Endothelial cell of umbilical vein (primary cell): ENCODE results near the gene SPINT1. TPM values are rescaled to one million over a fixed set of nuclear protein-coding genes. Genes with fewer than 3 reads are reported as not detected.

Experiments used
- BruUV-seq: library from RNA; stranded (reverse); fragments of 400-500 nt; replicated peaks from 2 replicates; lab custom pipeline; 2021; lab: Mats Ljungman, UMichigan
- CTCF ChIA-PET: fragments of 300-600, 350-600 bp; sonication (Branson Sonifier 250); formaldehyde crosslinking; loops from one replicate; lab custom pipeline; 2021; ENCODE audit warnings: antibody characterized with exemption, inconsistent platforms; lab: Charles Lee
- POLR2A ChIA-PET: fragments of 300-600, 350-600 bp; sonication (Branson Sonifier 250); formaldehyde crosslinking; loops from one replicate; lab custom pipeline; 2021; ENCODE audit warnings: antibody characterized with exemption, inconsistent platforms; lab: Charles Lee
- DNase-seq: peaks from one replicate; pipeline ENCODE4 v3.0.0-alpha.2; 2011; ENCODE audit warnings: low read depth, low spot score
- FAIRE-seq: peaks from 2 replicates; lab custom pipeline; 2011; peaks lifted over from hg19 to GRCh38; lab: Jason Lieb, UNC
- H2AFZ ChIP-seq: 2 replicates; pipeline ENCODE4 v1.6.0; 2012; ENCODE audit warnings: low read depth, low read length, control low read depth, inconsistent platforms
- H3K27ac ChIP-seq: 2 replicates; pipeline ENCODE4 v1.5.1; 2011; ENCODE audit warnings: low read depth, mild to moderate bottlenecking, control low read depth, low read length, moderate library complexity; ENCODE audit not compliant: insufficient read depth
- H3K27me3 ChIP-seq, 2 experiments: 2 replicates each; pipeline versions ENCODE4 v1.6.0 to v1.6.1; 2011; ENCODE audit warnings: low read length in 2 of 2, mixed read lengths in 1 of 2; ENCODE audit not compliant: control insufficient read depth in 2 of 2, insufficient read depth in 2 of 2
- H3K36me3 ChIP-seq, 2 experiments: 2 replicates in 1 of 2; 3 replicates in 1 of 2; pipeline ENCODE4 v1.5.1; 2011; ENCODE audit warnings: low read length in 2 of 2, mild to moderate bottlenecking in 1 of 2, moderate library complexity in 1 of 2; ENCODE audit not compliant: control insufficient read depth in 2 of 2, insufficient read depth in 2 of 2; ENCODE audit errors: extremely low read depth in 1 of 2
- H3K4me1 ChIP-seq: 3 replicates; pipeline ENCODE4 v1.5.1; 2011; ENCODE audit warnings: mild to moderate bottlenecking, low read length; ENCODE audit not compliant: control insufficient read depth, insufficient read depth; ENCODE audit errors: extremely low read depth
- H3K4me2 ChIP-seq: 2 replicates; pipeline ENCODE4 v1.6.1; 2011; ENCODE audit warnings: low read length, control low read depth, mixed read lengths; ENCODE audit not compliant: insufficient read depth
- H3K4me3 ChIP-seq, 3 experiments: fragments of 200-600 bp in 1 of 3; sonication (generic), shearing (Covaris generic) in 1 of 3; replicated peaks in 1 of 3; 2 replicates each; pipeline ENCODE4 v1.5.1; 2011 to 2016; ENCODE audit warnings: control low read depth in 3 of 3, low read length in 3 of 3, mild to moderate bottlenecking in 2 of 3, inconsistent platforms in 1 of 3, low read depth in 1 of 3, moderate library complexity in 1 of 3; ENCODE audit not compliant: insufficient read depth in 1 of 3
- H3K79me2 ChIP-seq: 2 replicates; pipeline ENCODE4 v1.6.0; 2012; ENCODE audit warnings: low read length, inconsistent platforms; ENCODE audit not compliant: control insufficient read depth, insufficient read depth
- H3K9ac ChIP-seq: replicated peaks from 2 replicates; pipeline ENCODE3; 2011; ENCODE audit warnings: low read length, control low read depth; ENCODE audit not compliant: insufficient read depth; ENCODE audit errors: extremely low read depth
- H3K9me1 ChIP-seq: replicated peaks from 3 replicates; pipeline ENCODE4 v1.6.0; 2011; ENCODE audit warnings: mild to moderate bottlenecking, low read length; ENCODE audit not compliant: control insufficient read depth, insufficient read depth; ENCODE audit errors: extremely low read depth
- H3K9me3 ChIP-seq: replicated peaks from 2 replicates; pipeline ENCODE4 v1.5.1; 2012; ENCODE audit warnings: low read length, inconsistent platforms; ENCODE audit not compliant: control insufficient read depth, insufficient read depth
- H4K20me1 ChIP-seq: replicated peaks from 2 replicates; pipeline ENCODE3; 2011; ENCODE audit warnings: mild to moderate bottlenecking, low read length; ENCODE audit not compliant: control insufficient read depth, insufficient read depth; ENCODE audit errors: extremely low read depth
- FOS ChIP-seq: IDR thresholded peaks from 2 replicates; pipeline ENCODE4 v1.6.1; 2011; ENCODE audit warnings: mild to moderate bottlenecking, low read length, moderate library complexity, borderline replicate concordance; ENCODE audit not compliant: insufficient read depth
- GATA2 ChIP-seq: IDR thresholded peaks from 2 replicates; pipeline ENCODE4 v1.7.0; 2011; ENCODE audit warnings: low read depth, mild to moderate bottlenecking, moderate library complexity, mixed read lengths, low read length; ENCODE audit not compliant: insufficient read length, insufficient read depth
- JUN ChIP-seq: IDR thresholded peaks from 2 replicates; pipeline ENCODE4 v1.6.1; 2011; ENCODE audit warnings: borderline replicate concordance, low read depth; ENCODE audit not compliant: insufficient read length, insufficient read depth
- MYC ChIP-seq: IDR thresholded peaks from one replicate; pipeline ENCODE4 v1.6.1; 2011; ENCODE audit warnings: mild to moderate bottlenecking, low read depth, low read length
- dilution Hi-C: fragments of 300-500 bp; cut with MboI; formaldehyde crosslinking; loops from one replicate; pipeline ENCODE4 v1.15.0; 2019; ENCODE audit warnings: low sequenced_read_pairs; ENCODE audit not compliant: extremely low pct_ligation_motif_present
- intact Hi-C: fragments of 100-400 bp; cut with micrococcal nuclease; formaldehyde crosslinking; loops from one replicate; pipeline ENCODE4 v1.10.0; 2022
- polyA plus RNA-seq, 4 experiments: library from polyadenylated mRNA; depleted of rRNA in 3 of 4; stranded (reverse) in 3 of 4; unstranded in 1 of 4; fragments of >200 nt; gene quantifications; 2 replicates each; pipeline versions ENCODE4 v1.2.1 to v1.2.3, GENCODE V29; 2011 to 2012; ENCODE audit warnings: missing spikeins in 1 of 4
- total RNA-seq: library from RNA; stranded (reverse); gene quantifications from 2 replicates; pipeline ENCODE4 v1.2.3, GENCODE V29; 2021
- TF ChIP-seq, protein P1 (sequence below): IDR thresholded peaks from 2 replicates; pipeline ENCODE4 v1.6.1; 2011; ENCODE audit not compliant: insufficient read depth, insufficient read length

Gene SPINT1
- total and polyA plus RNA-seq, 2 donors (not counting 3 experiments of a cell fraction or from before 2014, with no cell fraction given): 4.1 to 4.2 TPM

DNA sequence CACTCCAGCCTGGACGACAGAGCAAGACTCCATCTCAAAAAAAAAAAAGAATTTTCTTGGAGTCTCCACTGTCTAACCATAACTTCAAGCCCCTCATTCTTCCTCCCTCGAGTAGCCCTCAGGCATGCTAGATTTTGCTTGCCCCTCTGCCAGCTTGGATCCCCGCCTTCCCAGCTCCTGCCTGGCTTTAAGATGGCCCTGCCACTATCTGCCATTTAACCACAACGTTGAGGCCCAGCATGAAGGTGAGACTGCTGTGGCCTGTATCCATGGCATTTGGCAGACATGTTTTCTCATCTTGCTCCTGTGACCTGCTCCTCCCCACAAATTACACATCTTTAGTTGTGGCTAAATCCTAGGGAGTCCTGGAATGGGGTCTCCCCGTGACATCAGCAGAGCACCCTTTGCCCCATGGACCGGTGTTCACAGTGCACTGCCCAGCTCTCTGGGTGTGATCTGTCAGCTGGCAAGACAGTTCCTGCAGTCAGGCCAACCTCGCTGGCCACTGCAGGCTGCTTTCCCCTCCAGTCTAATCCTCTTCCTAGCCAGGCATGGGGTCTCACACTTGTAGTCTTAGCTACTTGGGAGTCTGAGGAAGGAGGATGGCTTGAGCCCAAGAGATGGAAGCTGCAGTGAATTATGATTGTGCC, 60.8 kb downstream of the SPINT1 start:
- no peaks in the 10 kb centered on the region for H3K9me1 ChIP-seq
- H3K4me2 ChIP-seq: no peak overlapping the region
- no peak overlapping the region for H2AFZ ChIP-seq
- BruUV-seq: no TSS peak
- ChIA-PET CTCF (interaction anchor here (0.8 to 11.3 kb wide), 25 partner anchors 10 to 561 kb away, joined by 3 to 405 read pairs (median 8); partner anchors contain the start of genes DLL4, NUSAP1, OIP5 and RAD51), POLR2A (interaction anchor here (0.6 to 4.3 kb wide), 3 partner anchors 25 to 37 kb away, joined by 3 to 79 read pairs (median 3); partner anchors contain the start of gene DLL4)
- no peak overlapping the region for H3K27ac ChIP-seq
- no peak overlapping the region for H3K4me3 ChIP-seq
- intact Hi-C loops: loop anchor here (1.0 kb wide), 1 partner anchor 281 kb away; no protein-coding TSS in a partner anchor
- no peaks in the 10 kb centered on the region for H3K27me3 ChIP-seq
- no peak for TF ChIP-seq GATA2
- no peak for TF ChIP-seq FOS
- no peak for TF ChIP-seq JUN
- TF ChIP-seq, protein P1, sequence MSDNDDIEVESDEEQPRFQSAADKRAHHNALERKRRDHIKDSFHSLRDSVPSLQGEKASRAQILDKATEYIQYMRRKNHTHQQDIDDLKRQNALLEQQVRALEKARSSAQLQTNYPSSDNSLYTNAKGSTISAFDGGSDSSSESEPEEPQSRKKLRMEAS: no peak
- TF ChIP-seq MYC: no peak
- H3K4me1 ChIP-seq: peaks cover 30% of the 10 kb centered on the region
- no peak for DNase-seq
- H3K9me3 ChIP-seq: no peaks in the 10 kb centered on the region
- H3K36me3 ChIP-seq: peaks cover 6 to 29% of the 10 kb centered on the region in 2 experiments
- no peak for FAIRE-seq
- dilution Hi-C loops: loop anchor here (10.0 kb wide), 1 partner anchor 110 kb away; no protein-coding TSS in a partner anchor
- H3K9ac ChIP-seq: no peak overlapping the region
- peaks cover 10% of the 10 kb centered on the region for H3K79me2 ChIP-seq
- no peaks in the 10 kb centered on the region for H4K20me1 ChIP-seq
